H1 (cell line): ENCODE results near the gene CELF1. TPM values are rescaled to one million over a fixed set of nuclear protein-coding genes. Genes with fewer than 3 reads are reported as not detected.

Experiments
- CTCF ChIA-PET: fragments of 300-600 bp; sonication (Branson Sonifier 250); formaldehyde crosslinking; loops from one replicate; lab custom pipeline; 2021; ENCODE audit not compliant: partially characterized antibody; lab: Charles Lee
- POLR2A ChIA-PET: fragments of 300-600 bp; sonication (Branson Sonifier 250); formaldehyde crosslinking; loops from one replicate; lab custom pipeline; 2021; ENCODE audit warnings: inconsistent platforms; ENCODE audit not compliant: partially characterized antibody; lab: Charles Lee
- DNase-seq, 2 experiments: peaks; one replicate each; pipeline versions ENCODE4 v3.0.0 to v3.0.0-alpha.2; 2010 to 2022; ENCODE audit warnings: low spot score in 2 of 2, low read depth in 1 of 2, mixed read lengths in 1 of 2
- FAIRE-seq: peaks from 2 replicates; lab custom pipeline; 2011; peaks lifted over from hg19 to GRCh38; lab: Jason Lieb, UNC
- H2AFZ ChIP-seq: 2 replicates; pipeline ENCODE4 v1.8.1; 2012; ENCODE audit warnings: low read length, inconsistent platforms
- H2AK5ac ChIP-seq: 2 replicates; pipeline ENCODE4 v1.6.1; 2013; ENCODE audit warnings: low read depth, low read length
- H2BK120ac ChIP-seq: replicated peaks from 2 replicates; pipeline ENCODE3; 2013; ENCODE audit warnings: low read depth, low read length, inconsistent platforms
- H2BK12ac ChIP-seq: 2 replicates; pipeline ENCODE4 v1.6.1; 2013; ENCODE audit warnings: low read depth, low read length
- H2BK15ac ChIP-seq: 2 replicates; pipeline ENCODE4 v1.6.1; 2013; ENCODE audit warnings: low read length
- H2BK20ac ChIP-seq: 2 replicates; pipeline ENCODE4 v1.6.1; 2013; ENCODE audit warnings: low read length
- H2BK5ac ChIP-seq: 2 replicates; pipeline ENCODE4 v1.6.1; 2013; ENCODE audit warnings: low read depth, low read length
- H3K14ac ChIP-seq: 2 replicates; pipeline ENCODE4 v1.6.1; 2013; ENCODE audit warnings: inconsistent platforms; ENCODE audit not compliant: insufficient read length
- H3K18ac ChIP-seq: 2 replicates; pipeline ENCODE4 v1.6.1; 2013; ENCODE audit warnings: low read length; ENCODE audit errors: extremely low read depth
- H3K23ac ChIP-seq: 2 replicates; pipeline ENCODE4 v1.6.1; 2013; ENCODE audit warnings: inconsistent platforms; ENCODE audit not compliant: insufficient read length
- H3K23me2 ChIP-seq: 2 replicates; pipeline ENCODE4 v1.6.1; 2013; ENCODE audit warnings: low read depth, low read length
- H3K27ac ChIP-seq: 2 replicates; pipeline ENCODE4 v1.6.1; 2011; ENCODE audit warnings: low read depth, low read length, inconsistent platforms
- H3K27me3 ChIP-seq, 4 experiments: replicated peaks in 1 of 4; 1 replicate in 1 of 4; 2 replicates in 3 of 4; pipeline versions ENCODE4 v1.6.1 to v1.8.1; 2011 to 2013; ENCODE audit warnings: low read length in 3 of 4, mild to moderate bottlenecking in 3 of 4, inconsistent platforms in 2 of 4, mixed read lengths in 2 of 4, moderate library complexity in 1 of 4; ENCODE audit not compliant: control insufficient read depth in 3 of 4, insufficient read depth in 3 of 4; ENCODE audit errors: extremely low read depth in 1 of 4
- H3K36me3 ChIP-seq, 4 experiments: 2 replicates each; pipeline versions ENCODE4 v1.6.1 to v1.8.1; 2011 to 2013; ENCODE audit warnings: mild to moderate bottlenecking in 4 of 4, low read length in 3 of 4, moderate library complexity in 2 of 4, control low read depth in 1 of 4, inconsistent platforms in 1 of 4; ENCODE audit not compliant: insufficient read depth in 4 of 4, control insufficient read depth in 2 of 4
- H3K4ac ChIP-seq: replicated peaks from 2 replicates; pipeline ENCODE3; 2013; ENCODE audit warnings: low read length, low read depth, mixed read lengths, inconsistent platforms; ENCODE audit not compliant: insufficient read length
- H3K4me1 ChIP-seq, 4 experiments: replicated peaks in 1 of 4; 1 replicate in 1 of 4; 2 replicates in 3 of 4; pipeline versions ENCODE4 v1.6.1 to v1.8.1; 2011 to 2013; ENCODE audit warnings: low read length in 3 of 4, inconsistent platforms in 2 of 4, mixed read lengths in 1 of 4; ENCODE audit not compliant: insufficient read depth in 4 of 4, control insufficient read depth in 3 of 4
- H3K4me2 ChIP-seq, 2 experiments: 2 replicates each; pipeline versions ENCODE4 v1.6.1 to v1.8.1; 2011 to 2013; ENCODE audit warnings: low read depth in 2 of 2, low read length in 2 of 2, control low read depth in 1 of 2, inconsistent platforms in 1 of 2, mild to moderate bottlenecking in 1 of 2; ENCODE audit not compliant: insufficient read depth in 1 of 2
- H3K4me3 ChIP-seq, 4 experiments: fragments of 200-600, 300-600 bp in 1 of 4; sonication (generic), shearing (Covaris generic), sonication (Bioruptor Twin) in 1 of 4; 2 replicates each; pipeline versions ENCODE4 v1.5.1 to v1.8.1; 2011 to 2016; ENCODE audit warnings: low read length in 4 of 4, low read depth in 3 of 4, control low read depth in 2 of 4, inconsistent platforms in 2 of 4, mild to moderate bottlenecking in 2 of 4, mixed read lengths in 1 of 4, moderate library complexity in 1 of 4; ENCODE audit not compliant: insufficient read depth in 2 of 4; ENCODE audit errors: extremely low read depth in 1 of 4
- H3K56ac ChIP-seq: replicated peaks from 2 replicates; pipeline ENCODE3; 2013; ENCODE audit warnings: low read depth, mild to moderate bottlenecking, mixed read lengths, low read length, inconsistent platforms; ENCODE audit not compliant: insufficient read length
- H3K79me1 ChIP-seq: 2 replicates; pipeline ENCODE4 v1.6.1; 2013; ENCODE audit warnings: low read depth, low read length, control low read depth
- H3K79me2 ChIP-seq, 2 experiments: 2 replicates each; pipeline versions ENCODE4 v1.6.1 to v1.8.1; 2012 to 2013; ENCODE audit warnings: low read length in 2 of 2, mild to moderate bottlenecking in 2 of 2, inconsistent platforms in 1 of 2; ENCODE audit not compliant: insufficient read depth in 2 of 2, control insufficient read depth in 1 of 2
- H3K9ac ChIP-seq, 4 experiments: replicated peaks in 1 of 4; 1 replicate in 1 of 4; 2 replicates in 3 of 4; pipeline versions ENCODE4 v1.6.1 to v1.8.1; 2011 to 2013; ENCODE audit warnings: low read depth in 3 of 4, low read length in 3 of 4, control low read depth in 2 of 4, mild to moderate bottlenecking in 2 of 4, moderate library complexity in 2 of 4, inconsistent platforms in 1 of 4; ENCODE audit errors: extremely low read depth in 1 of 4
- H3K9me3 ChIP-seq, 2 experiments: 2 replicates each; pipeline versions ENCODE4 v1.6.1 to v1.8.1; 2012 to 2013; ENCODE audit warnings: mild to moderate bottlenecking in 2 of 2, moderate library complexity in 2 of 2, control low read depth in 1 of 2, inconsistent platforms in 1 of 2, low read depth in 1 of 2, low read length in 1 of 2, mixed read lengths in 1 of 2; ENCODE audit not compliant: insufficient read depth in 2 of 2
- H4K20me1 ChIP-seq, 2 experiments: replicated peaks in 1 of 2; 2 replicates each; pipeline versions ENCODE3 to v1.8.1; 2011 to 2013; ENCODE audit warnings: inconsistent platforms in 2 of 2, low read length in 2 of 2, mild to moderate bottlenecking in 1 of 2; ENCODE audit not compliant: insufficient read depth in 2 of 2, control insufficient read depth in 1 of 2
- H4K5ac ChIP-seq: 2 replicates; pipeline ENCODE4 v1.6.1; 2013; ENCODE audit warnings: low read length, low read depth, mixed read lengths, inconsistent platforms; ENCODE audit not compliant: insufficient read length
- H4K8ac ChIP-seq: 2 replicates; pipeline ENCODE4 v1.8.0; 2013; ENCODE audit warnings: mild to moderate bottlenecking, moderate library complexity, low read length, inconsistent platforms; ENCODE audit not compliant: insufficient read depth; ENCODE audit errors: extremely low read depth
- H4K91ac ChIP-seq: replicated peaks from 2 replicates; pipeline ENCODE3; 2013; ENCODE audit warnings: low read length, mixed read lengths, inconsistent platforms; ENCODE audit not compliant: insufficient read length
- BACH1 ChIP-seq: IDR thresholded peaks from 2 replicates; pipeline ENCODE4 v1.6.1; 2012; ENCODE audit warnings: low read length, improper control_type of control experiment
- CBX5 ChIP-seq: fragments of 300-800, 300-1000 bp; sonication (generic); IDR thresholded peaks from 2 replicates; pipeline ENCODE4 v1.7.1; 2016; ENCODE audit warnings: antibody characterized with exemption, low read length, low read depth
- CBX8 ChIP-seq: fragments of 300-800, 300-1000 bp; sonication (generic); IDR thresholded peaks from 2 replicates; pipeline ENCODE4 v1.7.1; 2016; ENCODE audit warnings: low read depth, low read length, borderline replicate concordance
- KDM5A ChIP-seq: fragments of 200-600 bp; IDR thresholded peaks from 2 replicates; pipeline ENCODE4 v1.7.1; 2012; ENCODE audit warnings: mild to moderate bottlenecking, low read length, inconsistent platforms, mixed read lengths
- SIX5 ChIP-seq: IDR thresholded peaks from 2 replicates; pipeline ENCODE4 v1.6.1; 2011; ENCODE audit warnings: mild to moderate bottlenecking, low read depth, low read length
- SP1 ChIP-seq: IDR thresholded peaks from 2 replicates; pipeline ENCODE4 v1.6.1; 2011; ENCODE audit warnings: low read depth, low read length
- SP4 ChIP-seq: IDR thresholded peaks from 2 replicates; pipeline ENCODE4 v1.6.1; 2012; ENCODE audit warnings: low read length, inconsistent platforms
- WGBS, 2 experiments: shearing (Covaris generic) in 1 of 2; methylation state at CpG; one replicate each; pipeline versions ENCODE4 v1.1.6 to v1.1.7; 2013 to 2015; ENCODE audit warnings: low lambda C conversion rate in 2 of 2, mixed read lengths in 2 of 2, inconsistent platforms in 1 of 2, low coverage in 1 of 2, missing lambda C conversion rate in 1 of 2; ENCODE audit not compliant: insufficient replicate concordance in 2 of 2, insufficient coverage in 1 of 2, insufficient read length in 1 of 2; ENCODE audit errors: extremely low coverage in 1 of 2, missing lambda C conversion rate in 1 of 2; 5-methylcytosine and 5-hydroxymethylcytosine counted together
- polyA plus RNA-seq, 7 experiments: library from polyadenylated mRNA; depleted of rRNA in 3 of 7; stranded (reverse) in 5 of 7; unstranded in 2 of 7; fragments of >200 nt in 5 of 7; fragments of 200-250 nt in 2 of 7; gene quantifications; 1 replicate in 5 of 7; 2 replicates in 1 of 7; 4 replicates in 1 of 7; pipeline versions ENCODE4 v1.2.1 to v1.2.3, GENCODE V29; 2011 to 2013; ENCODE audit warnings: missing spikeins in 2 of 7, mixed read lengths in 2 of 7
- total RNA-seq: library from RNA; stranded (reverse); fragmentation: NEBNext Ultra II Directional; extraction: Animal tissue kit (Norgen Biotek cat#: 25700); gene quantifications from 2 replicates; pipeline ENCODE4 v1.2.1, GENCODE V29; 2021

The CELF1 gene
- total and polyA plus RNA-seq, 2 of the 8 experiments (the other 6 are each of a cell fraction or from before 2014, with no cell fraction given) = 131 to 197 TPM

DNA sequence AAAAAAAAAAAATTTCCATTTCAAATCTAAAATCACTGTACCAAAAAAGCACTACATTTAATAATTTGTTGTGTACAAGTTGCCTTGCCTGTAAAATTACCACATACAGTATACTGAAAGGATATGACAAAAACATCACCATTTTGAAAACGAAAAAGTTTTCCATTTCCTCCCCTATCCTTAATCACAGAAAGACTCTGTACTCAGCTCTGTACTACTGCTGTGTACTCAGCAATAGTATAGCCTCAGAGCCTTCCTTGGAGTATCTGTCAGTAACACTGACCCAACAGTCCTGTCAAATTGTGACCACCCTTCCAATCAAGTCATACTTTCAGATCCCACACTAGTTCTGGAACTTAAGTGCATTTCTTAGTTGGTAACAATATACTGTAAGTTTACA lies 48.0 kb downstream of the CELF1 start:
- Histone ChIP-seq H3K4me1 (peaks cover 0 to 12% (median 6%) of the 10 kb centered on the region in 4 experiments; a peak in 6 of 7 replicates), H4K8ac (no peak overlapping the region), H3K18ac (no peak overlapping the region), H2BK120ac (no peak overlapping the region), H2BK12ac (no peak overlapping the region), H2AK5ac (no peak overlapping the region), H2BK20ac (no peak overlapping the region), H3K4ac (no peak overlapping the region), H3K9ac (no peak overlapping the region), H3K23me2 (no peaks in the 10 kb centered on the region; the same call in 1 of the 2 replicates), H3K27me3 (no peaks in the 10 kb centered on the region), H2BK5ac (no peak overlapping the region), H3K79me2 (peaks cover 11 to 97% of the 10 kb centered on the region in 2 experiments), H3K23ac (no peak overlapping the region), H3K4me2 (no peak overlapping the region), H3K9me3 (no peaks in the 10 kb centered on the region), H3K79me1 (peaks cover 6% of the 10 kb centered on the region), H4K20me1 (peaks cover 6 to 18% of the 10 kb centered on the region in 2 experiments), H2BK15ac (no peak overlapping the region), H3K36me3 (peaks cover 0 to 7% (median 0%) of the 10 kb centered on the region in 4 experiments; a peak in 2 of 8 replicates), H4K5ac (no peak overlapping the region), H3K4me3 (no peak overlapping the region), H3K14ac (no peak overlapping the region), H2AFZ (no peak overlapping the region), H3K27ac (no peak overlapping the region), H4K91ac (no peak overlapping the region), H3K56ac (no peak overlapping the region)
- FAIRE-seq (no peak), DNase-seq (no peak)
- ChIA-PET POLR2A (interaction anchor here (1.6 to 3.2 kb wide), 2 partner anchors 13 to 60 kb away, joined by 3 to 13 read pairs; partner anchors contain the start of gene PTPMT1), CTCF (interaction anchor here (0.7 to 1.4 kb wide), 3 partner anchors 14 to 86 kb away, joined by 3 to 4 read pairs (median 4); no protein-coding TSS in a partner anchor)
- WGBS, 2 experiments = 84% methylated on average over 1 of the region's 1 CpG; no CpG with 5 or more reads in 1 of the 2 experiments
- TF ChIP-seq CBX5 = no peak
- TF ChIP-seq BACH1 = no peak
- TF ChIP-seq KDM5A = no peak
- no peak for TF ChIP-seq SP4
- TF ChIP-seq SP1 = no peak
- TF ChIP-seq CBX8 = no peak
- no peak for TF ChIP-seq SIX5
